NB4 (cell line): ENCODE measurements around the gene F9.

Source experiments
- DNase-seq: peaks from one replicate; pipeline ENCODE4 v3.0.0; 2010; ENCODE audit warnings: low read depth
- H3K4me3 ChIP-seq: one replicate; pipeline ENCODE4 v1.5.1; 2011; ENCODE audit warnings: mild to moderate bottlenecking, low read depth, low read length, moderate library complexity
- CTCF ChIP-seq: IDR thresholded peaks from one replicate; pipeline ENCODE4 v1.5.1; 2012; ENCODE audit warnings: low read depth, low read length
- MAX ChIP-seq: IDR thresholded peaks from 2 replicates; pipeline ENCODE4 v1.6.1; 2011; ENCODE audit warnings: low read depth, low read length
- MYC ChIP-seq: IDR thresholded peaks from 2 replicates; pipeline ENCODE4 v1.6.1; 2011; ENCODE audit warnings: low read depth, low read length
- POLR2A ChIP-seq: IDR thresholded peaks from 2 replicates; pipeline ENCODE4 v1.6.1; 2011; ENCODE audit warnings: mild to moderate bottlenecking; ENCODE audit not compliant: insufficient read length; ENCODE audit errors: extremely low read depth

Gene F9

GRCh38 chrX:139543920-139544319 lies 13.4 kb downstream of the F9 start:
- DNase-seq: no peak
- no peak for TF ChIP-seq MYC
- TF ChIP-seq CTCF: no peak
- TF ChIP-seq POLR2A: no peak
- no peak for TF ChIP-seq MAX
- no peak overlapping the region for H3K4me3 ChIP-seq

GRCh38 chrX:139544591-139544990 lies 14.1 kb downstream of the F9 start:
- no peak for DNase-seq
- TF ChIP-seq POLR2A (no peak), MAX (no peak), CTCF (no peak)

GRCh38 chrX:139554376-139554775 lies 23.8 kb downstream of the F9 start:
- no peak overlapping the region for H3K4me3 ChIP-seq
- DNase-seq: no peak
- no peak for TF ChIP-seq MAX
- TF ChIP-seq MYC: no peak
- no peak for TF ChIP-seq CTCF
- TF ChIP-seq POLR2A: no peak

More at GRCh38 chrX:139544591-139544990, 14.1 kb downstream of the F9 start:
- no peak overlapping the region for H3K4me3 ChIP-seq

- no peak overlapping the region for H3K4me3 ChIP-seq
- no peak for DNase-seq
- TF ChIP-seq MAX: no peak
- no peak for TF ChIP-seq CTCF
- no peak for TF ChIP-seq MYC
- TF ChIP-seq POLR2A: no peak
Observed at GRCh38 chrX:139554991-139555675, 24.6 kb downstream of the F9 start.

GRCh38 chrX:139559383-139560042 lies 29.0 kb downstream of the F9 start:
- DNase-seq: peak; percentile 62
- no peak overlapping the region for H3K4me3 ChIP-seq
- no peak for TF ChIP-seq MAX
- peak; percentile 34 for TF ChIP-seq CTCF
